Chondrocyte (in vitro differentiated cells): ENCODE measurements around the gene PYY. TPM values are rescaled to one million over a fixed set of nuclear protein-coding genes. Genes with fewer than 3 reads are reported as not detected.
"Not testable (repeated sequence)": the region's sequence is repeated elsewhere in the genome, so short reads cannot be mapped to it uniquely, and the experiment has no call there.

Experiments used
- DNase-seq: peaks from one replicate; pipeline ENCODE4 v3.0.0; 2021; ENCODE audit warnings: mixed read lengths, low spot score
- H3K27ac Mint-ChIP-seq: one replicate; pipeline ENCODE4 v1.8.0; 2021; ENCODE audit warnings: mild to moderate bottlenecking, moderate library complexity, mixed read lengths; ENCODE audit not compliant: unreplicated experiment
- H3K27me3 Mint-ChIP-seq: 2 replicates; pipeline ENCODE4 v1.8.0; 2021; ENCODE audit warnings: low read depth, mixed read lengths
- H3K36me3 Mint-ChIP-seq: 2 replicates; pipeline ENCODE4 v1.8.0; 2021; ENCODE audit warnings: low read depth, mixed read lengths
- H3K4me1 Mint-ChIP-seq: 2 replicates; pipeline ENCODE4 v1.8.0; 2021; ENCODE audit warnings: low read depth, mild to moderate bottlenecking, mixed read lengths
- H3K4me3 Mint-ChIP-seq: one replicate; pipeline ENCODE4 v1.8.0; 2021; ENCODE audit warnings: mild to moderate bottlenecking, moderate library complexity, mixed read lengths; ENCODE audit not compliant: unreplicated experiment
- H3K9me3 Mint-ChIP-seq: 2 replicates; pipeline ENCODE4 v1.8.0; 2021; ENCODE audit warnings: low read depth, mixed read lengths
- CTCF ChIP-seq: fragments of 200-600 bp; sonication (generic); IDR thresholded peaks from 2 replicates; pipeline ENCODE4 v1.5.0; 2021; ENCODE audit warnings: antibody characterized with exemption, mild to moderate bottlenecking, moderate library complexity
- total RNA-seq: library from RNA; stranded (reverse); gene quantifications from 3 replicates; pipeline ENCODE4 v1.2.1, GENCODE V29; 2021

Gene PYY
- total RNA-seq, 1 donor from 2014 or later = not detected

DNA sequence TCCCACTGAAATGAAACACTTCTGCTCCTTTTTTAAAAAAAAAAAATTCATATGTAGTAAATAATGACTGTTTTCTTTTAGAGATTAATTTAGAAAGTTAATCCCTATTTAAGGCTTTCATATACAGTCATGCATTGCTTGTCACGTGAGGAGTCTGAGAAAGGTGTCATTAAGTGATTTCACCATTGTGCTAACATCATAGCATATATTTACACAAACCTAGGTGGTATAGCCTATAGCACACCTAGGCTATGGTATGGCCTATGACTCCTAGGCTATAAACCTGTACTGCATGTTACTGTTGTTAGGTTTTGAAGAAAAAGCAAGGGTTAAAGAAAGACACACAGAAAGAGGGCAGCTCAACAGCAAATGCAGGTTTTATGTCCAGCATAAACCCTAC is 25.1 kb downstream of the PYY start:
- no peak overlapping the region for H3K4me3 Mint-ChIP-seq
- peaks cover 36% of the 10 kb centered on the region for H3K27me3 Mint-ChIP-seq
- no peak overlapping the region for H3K27ac Mint-ChIP-seq
- no peak for TF ChIP-seq CTCF
- no peak for DNase-seq
- no peaks in the 10 kb centered on the region for H3K9me3 Mint-ChIP-seq
- no peaks in the 10 kb centered on the region for H3K36me3 Mint-ChIP-seq
- peaks cover 8% of the 10 kb centered on the region for H3K4me1 Mint-ChIP-seq

DNA sequence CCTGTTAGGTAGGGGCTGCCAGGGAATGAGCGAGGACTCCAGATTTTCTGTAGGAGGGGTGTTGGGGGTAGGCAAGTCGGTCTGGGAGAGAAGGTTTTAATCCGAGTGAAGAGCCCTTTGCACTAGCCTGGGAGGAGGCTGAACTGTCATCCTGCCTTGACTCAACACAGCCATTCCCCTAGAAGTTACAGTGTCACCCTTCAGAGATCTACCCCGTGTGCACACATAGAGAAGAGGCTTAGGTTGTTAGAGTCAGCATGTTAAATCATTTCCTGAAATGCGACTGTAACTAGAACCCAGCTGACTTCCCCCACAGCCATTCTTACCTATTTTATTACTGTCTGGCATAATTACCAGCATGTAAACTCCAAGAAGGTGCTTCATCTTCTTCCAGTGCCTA is 25.8 kb downstream of the PYY start:
- not testable (repeated sequence) for H3K9me3 Mint-ChIP-seq, H3K27ac Mint-ChIP-seq, H3K4me1 Mint-ChIP-seq, DNase-seq, H3K4me3 Mint-ChIP-seq, H3K36me3 Mint-ChIP-seq
- H3K27me3 Mint-ChIP-seq = peaks cover 42% of the 10 kb centered on the region

DNA sequence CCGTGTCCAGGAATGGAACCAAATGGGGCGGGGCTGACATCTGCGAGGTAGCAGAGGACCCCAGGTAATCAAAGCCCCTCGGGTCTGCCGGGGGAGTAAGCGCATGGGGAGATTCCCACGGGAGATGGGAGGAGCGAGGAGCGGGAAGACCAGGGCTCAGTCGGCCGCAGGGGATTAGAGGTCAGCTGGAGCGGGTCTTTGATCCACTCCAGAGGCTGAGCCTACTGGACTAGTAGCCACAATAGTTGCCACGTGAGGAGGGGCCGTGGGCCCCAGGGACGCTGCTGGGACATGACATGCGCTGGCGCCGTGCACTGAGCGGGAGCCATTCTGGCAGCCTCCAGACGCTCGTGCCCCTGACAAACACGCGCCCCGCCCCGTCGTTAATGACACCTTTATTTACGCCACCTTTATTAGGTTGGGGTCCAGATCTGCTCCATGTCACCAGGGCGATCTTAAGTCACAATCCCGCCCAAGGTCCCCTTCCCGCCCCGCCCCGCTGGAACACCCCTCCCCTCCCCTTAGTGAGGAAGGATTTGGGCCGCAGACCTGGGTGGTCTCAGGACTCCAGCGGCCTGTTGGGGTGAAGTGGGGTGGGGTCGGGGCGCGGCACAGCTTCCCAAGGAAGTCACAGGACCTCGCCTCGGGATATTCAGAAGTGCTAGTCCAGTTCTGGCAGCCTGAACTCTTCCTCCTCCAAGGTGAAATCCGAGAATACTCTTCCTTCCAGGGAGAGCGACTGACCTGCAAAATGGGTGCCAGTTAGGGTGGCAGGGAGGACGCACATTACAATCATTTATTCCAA is 26.5 kb downstream of the PYY start:
- peaks cover 45% of the 10 kb centered on the region for H3K27me3 Mint-ChIP-seq
- H3K36me3 Mint-ChIP-seq = no peaks in the 10 kb centered on the region
- H3K27ac Mint-ChIP-seq = no peak overlapping the region
- no peak for DNase-seq
- no peak for TF ChIP-seq CTCF
- peaks cover 8% of the 10 kb centered on the region for H3K4me1 Mint-ChIP-seq
- peak overlapping the region; percentile 69 for H3K4me3 Mint-ChIP-seq
- H3K9me3 Mint-ChIP-seq = no peaks in the 10 kb centered on the region

- no peaks in the 10 kb centered on the region for H3K36me3 Mint-ChIP-seq
- H3K4me1 Mint-ChIP-seq = peaks cover 8% of the 10 kb centered on the region
- H3K27ac Mint-ChIP-seq = no peak overlapping the region
- H3K4me3 Mint-ChIP-seq = no peak overlapping the region
- DNase-seq = no peak
- no peaks in the 10 kb centered on the region for H3K9me3 Mint-ChIP-seq
- no peak for TF ChIP-seq CTCF
- H3K27me3 Mint-ChIP-seq = peaks cover 44% of the 10 kb centered on the region
Observed at GRCh38 chr17:43924558-43924957, 29.2 kb downstream of the PYY start.

- TF ChIP-seq CTCF = no peak
- Mint-ChIP-seq H3K9me3 (no peaks in the 10 kb centered on the region), H3K36me3 (no peaks in the 10 kb centered on the region), H3K4me3 (no peak overlapping the region), H3K27ac (no peak overlapping the region), H3K4me1 (no peaks in the 10 kb centered on the region), H3K27me3 (peaks cover 27% of the 10 kb centered on the region)
- no peak for DNase-seq
Observed at GRCh38 chr17:43920500-43921095, 33.1 kb downstream of the PYY start.

- DNase-seq = no peak
- no peak for TF ChIP-seq CTCF
- Mint-ChIP-seq H3K4me3 (no peak overlapping the region), H3K36me3 (no peaks in the 10 kb centered on the region), H3K9me3 (no peaks in the 10 kb centered on the region), H3K4me1 (no peaks in the 10 kb centered on the region), H3K27ac (no peak overlapping the region), H3K27me3 (peaks cover 20% of the 10 kb centered on the region)
Observed at GRCh38 chr17:43918026-43918389, 35.7 kb downstream of the PYY start.
